K562 (cell line): ENCODE measurements around the gene GPHN. TPM values are rescaled to one million over a fixed set of nuclear protein-coding genes. Genes with fewer than 3 reads are reported as not detected.

Experiments used
- ATAC-seq: fragments of 200-7000 bp; cut with Tn5 transposase; 3 replicates; pipeline ENCODE4 v1.9.1; 2020; ENCODE audit warnings: moderate library complexity
- BruUV-seq: library from RNA; stranded (reverse); fragments of 400-500 nt; replicated peaks from 2 replicates; lab custom pipeline; 2021; lab: Mats Ljungman, UMichigan
- CTCF ChIA-PET: fragments of 300-600 bp; formaldehyde crosslinking; extraction: SDS; loops from one replicate; lab custom pipeline; 2021; ENCODE audit warnings: low intra/inter-chr PET ratio; lab: Yijun Ruan, JAX
- POLR2A ChIA-PET: fragments of 300-600, 350-650 bp; sonication (Branson Sonifier 250); formaldehyde crosslinking; extraction: SDS; loops from one replicate; lab custom pipeline; 2021; ENCODE audit warnings: antibody characterized with exemption, inconsistent platforms; lab: Yijun Ruan, JAX
- DNase-seq, 4 experiments: peaks; one replicate each; pipeline versions ENCODE4 v3.0.0 to v3.0.0-alpha.2; 2011 to 2018; ENCODE audit warnings: low spot score in 3 of 4, mixed read lengths in 3 of 4; ENCODE audit errors: extremely low read depth in 1 of 4
- FAIRE-seq: peaks from 2 replicates; lab custom pipeline; 2011; peaks lifted over from hg19 to GRCh38; lab: Jason Lieb, UNC
- H2AFZ ChIP-seq: 2 replicates; pipeline ENCODE4 v1.6.0; 2011; ENCODE audit warnings: low read depth, low read length, control low read depth, inconsistent platforms
- H3K27ac ChIP-seq: fragments of 200-600 bp; 3 replicates; pipeline ENCODE4 v1.8.0; 2011; ENCODE audit warnings: low read depth, mild to moderate bottlenecking, control low read depth, inconsistent platforms, low read length, moderate library complexity, mixed read lengths; ENCODE audit errors: extremely low read depth
- H3K27me3 ChIP-seq, 2 experiments: fragments of 300-600 bp in 1 of 2; 2 replicates in 1 of 2; 3 replicates in 1 of 2; pipeline versions ENCODE4 v1.6.0 to v1.8.0; 2011; ENCODE audit warnings: inconsistent platforms in 2 of 2, low read length in 2 of 2, mild to moderate bottlenecking in 1 of 2, mixed read lengths in 1 of 2, moderate library complexity in 1 of 2; ENCODE audit not compliant: control insufficient read depth in 2 of 2, insufficient read depth in 2 of 2
- H3K36me3 ChIP-seq: fragments of 300-600 bp; 3 replicates; pipeline ENCODE4 v1.8.0; 2011; ENCODE audit warnings: mild to moderate bottlenecking, low read length, inconsistent platforms; ENCODE audit not compliant: control insufficient read depth, insufficient read depth
- H3K4me1 ChIP-seq, 2 experiments: fragments of 200-600 bp in 1 of 2; replicated peaks in 1 of 2; 2 replicates in 1 of 2; 3 replicates in 1 of 2; pipeline versions ENCODE4 v1.5.1 to v1.8.0; 2011; ENCODE audit warnings: inconsistent platforms in 2 of 2, low read length in 2 of 2, mild to moderate bottlenecking in 1 of 2, mixed read lengths in 1 of 2, moderate library complexity in 1 of 2; ENCODE audit not compliant: control insufficient read depth in 2 of 2, insufficient read depth in 2 of 2
- H3K4me2 ChIP-seq: 2 replicates; pipeline ENCODE4 v1.6.1; 2011; ENCODE audit warnings: low read length, control low read depth, inconsistent platforms, mixed read lengths; ENCODE audit not compliant: insufficient read depth
- H3K4me3 ChIP-seq: fragments of 200-600 bp; sonication (generic), shearing (Covaris generic); 2 replicates; pipeline ENCODE4 v1.5.1; 2016; ENCODE audit warnings: control low read depth, inconsistent platforms
- H3K79me2 ChIP-seq: fragments of 200-600 bp; 3 replicates; pipeline ENCODE4 v1.8.0; 2011; ENCODE audit warnings: low read length, inconsistent platforms; ENCODE audit not compliant: control insufficient read depth, insufficient read depth
- H3K9ac ChIP-seq, 2 experiments: 2 replicates each; pipeline versions ENCODE4 v1.6.0 to v1.6.1; 2011; ENCODE audit warnings: low read depth in 2 of 2, low read length in 2 of 2, control low read depth in 1 of 2, inconsistent platforms in 1 of 2, mild to moderate bottlenecking in 1 of 2, mixed read lengths in 1 of 2; ENCODE audit not compliant: insufficient read depth in 1 of 2
- H3K9me1 ChIP-seq: one replicate; pipeline ENCODE4 v1.6.0; 2011; ENCODE audit warnings: inconsistent platforms, mild to moderate bottlenecking, low read length, moderate library complexity; ENCODE audit not compliant: control insufficient read depth, insufficient read depth
- H3K9me3 ChIP-seq: replicated peaks from 2 replicates; pipeline ENCODE4 v1.5.1; 2011; ENCODE audit warnings: low read depth, low read length, inconsistent platforms; ENCODE audit not compliant: control insufficient read depth, insufficient read depth
- H4K20me1 ChIP-seq: replicated peaks from 2 replicates; pipeline ENCODE4 v1.6.1; 2011; ENCODE audit warnings: low read length, inconsistent platforms, mixed read lengths; ENCODE audit not compliant: control insufficient read depth, insufficient read depth
- ARID2 ChIP-seq: fragments of 450-650 bp; IDR thresholded peaks from 2 replicates; pipeline ENCODE4 v1.6.1; 2017; ENCODE audit warnings: antibody characterized with exemption, mild to moderate bottlenecking
- BRD9 ChIP-seq: fragments of 450-650 bp; IDR thresholded peaks from 2 replicates; pipeline ENCODE4 v1.6.1; 2018; ENCODE audit warnings: low read depth; ENCODE audit not compliant: partially characterized antibody
- ELF4 ChIP-seq: fragments of 450-650 bp; formaldehyde crosslinking; IDR thresholded peaks from 2 replicates; pipeline ENCODE4 v1.4.0; 2022; ENCODE audit warnings: missing genetic modification characterization
- ETS2 ChIP-seq: IDR thresholded peaks from 2 replicates; pipeline ENCODE4 v1.6.1; 2016; ENCODE audit warnings: borderline replicate concordance, missing genetic modification characterization, mild to moderate bottlenecking, moderate library complexity, missing compliant biosample characterization; ENCODE audit not compliant: poor library complexity, severe bottlenecking
- GATAD2A ChIP-seq: fragments of 450-650 bp; IDR thresholded peaks from 2 replicates; pipeline ENCODE4 v1.6.1; 2017
- HDAC8 ChIP-seq: fragments of 450-650 bp; IDR thresholded peaks from 2 replicates; pipeline ENCODE4 v1.6.1; 2016; ENCODE audit warnings: mild to moderate bottlenecking, missing genetic modification characterization, moderate library complexity, missing compliant biosample characterization
- NFYB ChIP-seq: IDR thresholded peaks from 2 replicates; pipeline ENCODE4 v1.6.1; 2011; ENCODE audit warnings: mild to moderate bottlenecking, moderate library complexity; ENCODE audit not compliant: insufficient read length; ENCODE audit errors: extremely low read depth
- POLR2H ChIP-seq: IDR thresholded peaks from 2 replicates; pipeline ENCODE4 v1.6.1; 2016; ENCODE audit warnings: missing genetic modification characterization, low read depth, mild to moderate bottlenecking, control low read depth, missing compliant biosample characterization, moderate library complexity
- RBM17 ChIP-seq: fragments of 200-400 bp; formaldehyde crosslinking; IDR thresholded peaks from 2 replicates; pipeline ENCODE4 v1.6.1; 2017; ENCODE audit warnings: low read depth, mild to moderate bottlenecking, low read length, borderline replicate concordance
- STAT5A ChIP-seq: IDR thresholded peaks from 2 replicates; pipeline ENCODE4 v1.6.1; 2012; ENCODE audit warnings: low read length, inconsistent platforms, borderline replicate concordance
- TBP ChIP-seq: optimal IDR thresholded peaks from 2 replicates; pipeline ENCODE3; 2011; ENCODE audit warnings: low read depth, low read length, improper control_type of control experiment
- TEAD4 ChIP-seq, 2 experiments: sonication (generic) in 1 of 2; formaldehyde crosslinking in 1 of 2; IDR thresholded peaks; 2 replicates each; pipeline versions ENCODE4 v1.6.1 to v1.8.0; 2012 to 2022; ENCODE audit warnings: borderline replicate concordance in 1 of 2, inconsistent platforms in 1 of 2, low read length in 1 of 2, mild to moderate bottlenecking in 1 of 2, missing genetic modification reagents in 1 of 2
- TRIM24 ChIP-seq, 2 experiments: fragments of 450-650 bp; IDR thresholded peaks; 2 replicates each; pipeline ENCODE4 v1.6.1; 2016
- WGBS: fragments of 100-300 bp; shearing (Covaris generic); methylation state at CpG from one replicate; pipeline ENCODE4 v1.1.6; 2016; ENCODE audit warnings: low coverage, mixed read lengths; ENCODE audit not compliant: insufficient coverage; ENCODE audit errors: missing lambda C conversion rate; 5-methylcytosine and 5-hydroxymethylcytosine counted together
- in situ Hi-C: fragments of 300-500 bp; cut with MboI; formaldehyde crosslinking; loops from 4 replicates; pipeline ENCODE4 v1.15.0; 2018; ENCODE audit warnings: inconsistent platforms, mixed read lengths
- intact Hi-C: fragments of 100-400 bp; cut with micrococcal nuclease; formaldehyde crosslinking; loops from 2 replicates; pipeline ENCODE4 v1.14.2; 2022
- polyA plus RNA-seq, 8 experiments: library from polyadenylated mRNA; depleted of rRNA in 4 of 8; stranded (reverse) in 5 of 8; unstranded in 3 of 8; fragments of >200 nt; fragmentation: Nextera tagmentation in 2 of 8; fragmentation: Illumina TruSeq in 1 of 8; extraction: Ambion mirVana in 2 of 8; extraction: Trizol in 1 of 8; gene quantifications; 2 replicates each; pipeline versions ENCODE4 v1.2.1 to v1.2.3, GENCODE V29; 2011 to 2014; ENCODE audit warnings: inconsistent platforms in 1 of 8, missing spikeins in 1 of 8
- total RNA-seq, 7 experiments: library from RNA; depleted of rRNA in 6 of 7; stranded (reverse); fragments of >200 nt in 6 of 7; fragmentation: Illumina TruSeq in 2 of 7; extraction: Trizol in 2 of 7; gene quantifications; 2 replicates each; pipeline versions ENCODE4 v1.2.1 to v1.2.3, GENCODE V29; 2011 to 2021; ENCODE audit warnings: low replicate concordance in 1 of 7

Gene GPHN
- total and polyA plus RNA-seq, 9 of the 15 experiments (the other 6 are each of a cell fraction or from before 2014, with no cell fraction given): 5.9 to 16.0 (median 11.4) TPM

- in situ Hi-C loops: loop anchor here (25.0 kb wide), 1 partner anchor 477 kb away; no protein-coding TSS in a partner anchor
- intact Hi-C loops: no loop called here
Observed at GRCh38 chr14:66635435-66635834, 127.5 kb downstream of the GPHN start.

DNA sequence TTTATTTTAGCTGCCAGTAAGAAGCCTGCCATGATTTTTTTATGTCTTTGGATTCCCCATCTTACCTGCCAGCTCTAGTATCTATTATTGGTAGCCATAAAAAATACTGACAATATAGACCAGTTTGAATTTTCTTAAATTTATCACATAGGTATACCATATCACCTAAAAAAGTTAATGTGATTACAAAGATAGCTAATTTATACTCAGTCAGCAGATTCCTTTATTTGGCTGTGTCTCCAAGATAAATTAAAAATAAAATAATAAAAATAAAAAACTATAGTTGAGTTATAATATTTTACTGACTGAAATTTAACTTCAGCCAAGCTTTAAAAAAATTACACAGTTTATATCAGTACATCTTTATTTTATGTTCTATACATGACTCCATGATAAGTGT is 128.3 kb downstream of the GPHN start:
- no peak overlapping the region for H2AFZ ChIP-seq
- H3K4me2 ChIP-seq: no peak overlapping the region
- H3K27me3 ChIP-seq: no peaks in the 10 kb centered on the region
- H3K79me2 ChIP-seq: no peaks in the 10 kb centered on the region
- CTCF ChIA-PET: no interaction called here
- POLR2A ChIA-PET: no interaction called here
- H3K4me1 ChIP-seq: no peaks in the 10 kb centered on the region
- in situ Hi-C loops (loop anchor here (25.0 kb wide), 1 partner anchor 476 kb away; no protein-coding TSS in a partner anchor), intact Hi-C loops (no loop called here)
- no peaks in the 10 kb centered on the region for H3K9me3 ChIP-seq
- no peaks in the 10 kb centered on the region for H4K20me1 ChIP-seq
- H3K9me1 ChIP-seq: no peaks in the 10 kb centered on the region
- no peak overlapping the region for H3K27ac ChIP-seq
- no peak overlapping the region for H3K4me3 ChIP-seq
- TF ChIP-seq ARID2 (no peak), POLR2H (tag) (no peak)
- no peak overlapping the region for H3K9ac ChIP-seq
- no peak for ATAC-seq
- no TSS peak for BruUV-seq
- no peak for FAIRE-seq
- DNase-seq: no peak
- no peaks in the 10 kb centered on the region for H3K36me3 ChIP-seq

More at GRCh38 chr14:66635435-66635834, 127.5 kb downstream of the GPHN start:
- ChIA-PET POLR2A (no interaction called here), CTCF (no interaction called here)
- no peak for ATAC-seq
- Histone ChIP-seq H3K79me2 (no peaks in the 10 kb centered on the region), H3K4me1 (no peaks in the 10 kb centered on the region), H3K9me1 (no peaks in the 10 kb centered on the region), H3K9me3 (no peaks in the 10 kb centered on the region), H4K20me1 (no peaks in the 10 kb centered on the region), H3K9ac (no peak overlapping the region), H3K4me2 (no peak overlapping the region), H3K36me3 (no peaks in the 10 kb centered on the region), H3K27me3 (no peaks in the 10 kb centered on the region), H3K27ac (no peak overlapping the region), H2AFZ (no peak overlapping the region), H3K4me3 (no peak overlapping the region)
- WGBS: no CpG with 5 or more reads among the region's 2 CpGs
- no peak for FAIRE-seq
- DNase-seq: no peak
- BruUV-seq: no TSS peak
- no peak for TF ChIP-seq TRIM24 (IDR thresholded peaks at IDR 0.05)
- TF ChIP-seq RBM17: no peak
- no peak for TF ChIP-seq HDAC8
- no peak for TF ChIP-seq TBP
- TF ChIP-seq STAT5A: no peak
- TF ChIP-seq TEAD4 (IDR thresholded peaks at IDR 0.05; ENCODE audit: low read length): no peak
- TF ChIP-seq TEAD4 (CRISPR knock-in tag; IDR thresholded peaks at IDR 0.05; ENCODE audit: borderline replicate concordance): no peak
- no peak for TF ChIP-seq BRD9
- TF ChIP-seq ELF4 (CRISPR knock-in tag): no peak
- TF ChIP-seq NFYB: no peak
- TF ChIP-seq ETS2 (tag): no peak
- TF ChIP-seq GATAD2A: no peak
